GM18511 (cell line): Measurements from ENCODE around the gene CCDC80.
"Not testable (repeated sequence)": the region's sequence is repeated elsewhere in the genome, so short reads cannot be mapped to it uniquely, and the experiment has no call there.

Experiments
- ATAC-seq: cut with Tn5 transposase; IDR thresholded peaks from one replicate; pipeline ENCODE4 v1.9.1; 2021; ENCODE audit warnings: mild to moderate bottlenecking, moderate library complexity; ENCODE audit not compliant: unreplicated experiment

Gene CCDC80

DNA sequence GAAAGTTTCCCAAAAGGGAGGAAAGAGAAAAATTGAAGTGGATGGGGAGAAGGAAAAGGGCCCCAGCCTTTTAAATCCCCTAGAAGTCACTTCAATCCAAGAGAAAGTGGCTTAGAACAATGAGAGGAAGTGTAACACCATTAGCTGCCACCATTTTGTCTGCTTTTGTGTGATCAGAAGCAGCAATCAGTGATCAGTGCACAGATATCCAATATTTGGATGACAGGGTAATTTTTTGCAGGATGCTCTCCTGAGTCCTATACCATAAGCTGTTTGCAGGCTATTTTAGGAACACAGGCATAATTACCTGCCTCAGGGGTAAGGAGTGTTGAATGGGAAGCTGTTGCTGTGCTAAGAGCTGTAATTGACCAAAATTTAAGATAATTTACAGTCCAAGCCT is 47.7 kb downstream of the CCDC80 start:
- ATAC-seq = no peak

DNA sequence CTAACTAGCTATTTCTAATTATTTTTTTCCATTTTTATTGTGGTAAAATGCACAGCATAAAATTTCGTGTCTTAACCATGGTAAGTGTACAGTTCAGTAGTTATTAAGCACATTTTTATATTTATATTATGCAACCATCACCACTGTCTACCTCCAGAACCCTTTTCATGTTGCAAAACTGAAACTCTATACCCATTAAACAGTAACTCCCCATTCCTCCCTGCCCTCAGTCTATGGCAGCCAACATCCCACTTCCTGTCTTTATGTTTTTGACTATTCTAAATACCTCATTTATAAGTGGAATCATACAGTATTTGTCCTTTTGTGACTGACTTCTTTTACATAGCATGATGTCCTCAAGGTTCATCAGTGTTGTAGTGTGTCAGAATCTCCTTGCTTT is 53.6 kb downstream of the CCDC80 start:
- ATAC-seq = no peak

DNA sequence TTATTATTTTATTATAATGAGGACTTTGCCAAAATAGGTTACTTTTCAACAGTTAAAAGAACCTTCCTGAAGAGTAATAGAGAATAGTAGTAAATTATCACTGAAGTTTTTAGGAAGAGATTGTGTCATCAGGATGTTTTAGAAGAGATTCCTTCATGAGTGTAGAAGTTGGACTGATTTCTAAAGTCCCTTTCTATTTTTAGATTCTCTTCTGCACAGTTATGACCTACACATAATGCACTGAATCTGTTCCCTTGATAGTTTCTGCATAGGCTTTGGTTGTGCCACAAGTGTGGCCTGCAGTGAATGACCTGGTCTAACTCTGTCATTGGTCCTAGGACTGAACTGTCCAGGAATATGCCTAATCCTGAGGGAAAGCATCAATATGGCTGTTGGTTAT is 55.2 kb downstream of the CCDC80 start:
- ATAC-seq = no peak

DNA sequence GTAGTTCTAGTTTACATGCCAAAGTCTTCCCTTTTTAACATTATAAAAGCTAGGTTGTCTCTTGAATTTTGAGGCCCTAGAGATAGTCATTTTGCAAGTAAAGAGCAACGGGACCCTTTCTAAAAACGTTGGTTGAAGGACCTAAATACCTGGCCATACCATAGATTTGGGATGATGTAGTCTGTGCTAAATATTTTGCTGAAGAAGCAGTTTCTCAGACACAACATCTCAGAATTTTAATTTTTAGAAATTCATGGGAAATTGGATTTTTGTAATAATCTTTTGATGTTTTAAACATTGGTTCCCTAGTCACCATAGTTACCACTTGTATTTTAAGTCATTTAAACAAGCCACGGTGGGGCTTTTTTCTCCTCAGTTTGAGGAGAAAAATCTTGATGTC is 57.8 kb downstream of the CCDC80 start:
- no peak for ATAC-seq

DNA sequence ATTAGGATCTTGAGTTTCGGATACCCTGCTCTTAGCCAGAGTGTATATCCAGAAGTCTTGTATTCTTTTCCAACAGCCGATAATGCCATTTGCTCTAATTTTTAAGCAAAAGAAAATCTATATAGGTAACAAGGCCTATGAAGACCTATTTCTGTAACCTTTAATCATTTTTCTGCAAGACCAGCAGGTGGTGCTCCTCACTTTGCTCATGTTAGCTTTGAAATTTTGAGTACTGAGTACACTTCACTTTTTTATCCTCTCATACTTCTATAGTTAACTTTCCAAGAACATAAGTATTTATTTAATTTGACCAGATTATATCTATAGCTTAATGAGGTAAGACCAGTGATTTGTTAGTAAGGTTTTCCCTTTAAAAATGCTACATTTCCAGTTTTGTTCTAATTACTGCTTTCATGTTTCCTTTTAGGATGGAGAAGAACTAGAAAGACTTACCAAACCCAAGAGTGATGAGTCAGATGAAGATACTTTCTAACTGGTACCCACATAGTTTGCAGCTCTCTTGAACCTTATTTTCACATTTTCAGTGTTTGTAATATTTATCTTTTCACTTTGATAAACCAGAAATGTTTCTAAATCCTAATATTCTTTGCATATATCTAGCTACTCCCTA is 58.6 kb downstream of the CCDC80 start:
- ATAC-seq = peak; percentile 62

DNA sequence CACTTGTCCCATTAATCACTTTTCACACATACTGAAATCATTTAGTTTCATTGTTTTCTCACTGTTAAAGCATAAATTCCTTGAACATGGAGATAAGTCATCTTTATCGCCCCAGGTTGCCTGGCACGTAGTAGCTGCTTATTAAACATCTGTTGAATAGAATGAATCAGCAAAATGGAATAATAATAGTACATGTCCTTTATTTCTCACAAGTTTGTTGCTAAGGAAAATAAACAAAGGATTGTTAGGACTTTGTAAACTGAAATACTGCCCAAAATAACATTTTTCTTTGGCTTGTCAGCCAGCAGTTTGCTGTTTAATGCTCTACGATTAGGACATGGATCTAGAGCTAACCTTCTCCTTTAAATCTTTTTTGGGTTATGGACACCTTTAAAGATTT is 61.2 kb downstream of the CCDC80 start:
- ATAC-seq = no peak

DNA sequence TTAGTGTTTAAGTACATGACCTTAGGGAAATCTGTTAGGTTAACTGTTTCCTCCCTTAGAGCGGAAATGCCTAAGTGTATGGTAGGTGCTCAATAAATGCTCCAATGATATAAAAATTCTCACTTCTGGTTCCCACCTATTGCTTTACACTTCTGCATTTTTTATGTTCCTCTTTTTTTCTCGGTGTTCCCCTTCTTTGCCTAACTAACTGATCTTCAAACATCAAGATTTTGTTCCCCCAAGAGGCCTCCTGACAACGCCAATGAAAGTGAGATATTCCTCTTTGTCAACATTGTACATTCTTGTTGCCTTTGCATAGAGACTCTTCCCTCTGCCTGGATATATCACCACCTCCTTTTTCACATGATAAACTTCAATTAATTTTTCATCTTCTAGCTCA is 61.7 kb downstream of the CCDC80 start:
- no peak for ATAC-seq

DNA sequence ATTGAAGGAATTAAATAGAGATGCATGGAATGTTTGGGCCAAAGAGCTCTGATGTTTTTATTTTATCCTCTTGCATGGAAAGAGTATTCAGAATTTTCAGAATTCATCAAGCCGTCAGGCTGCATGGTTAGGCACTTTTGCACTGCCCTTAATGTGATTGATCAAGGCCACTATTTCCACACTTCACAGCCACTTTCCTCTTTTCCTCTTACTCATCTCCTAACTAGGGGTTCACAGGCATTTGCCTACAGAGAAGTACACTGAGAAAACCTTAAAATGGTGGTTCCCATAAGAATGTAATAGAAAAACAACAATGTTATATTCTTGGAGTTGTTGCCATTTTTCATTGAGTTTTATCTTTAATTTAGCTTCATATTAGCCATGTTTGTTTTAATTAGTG is 68.2 kb downstream of the CCDC80 start:
- no peak for ATAC-seq

DNA sequence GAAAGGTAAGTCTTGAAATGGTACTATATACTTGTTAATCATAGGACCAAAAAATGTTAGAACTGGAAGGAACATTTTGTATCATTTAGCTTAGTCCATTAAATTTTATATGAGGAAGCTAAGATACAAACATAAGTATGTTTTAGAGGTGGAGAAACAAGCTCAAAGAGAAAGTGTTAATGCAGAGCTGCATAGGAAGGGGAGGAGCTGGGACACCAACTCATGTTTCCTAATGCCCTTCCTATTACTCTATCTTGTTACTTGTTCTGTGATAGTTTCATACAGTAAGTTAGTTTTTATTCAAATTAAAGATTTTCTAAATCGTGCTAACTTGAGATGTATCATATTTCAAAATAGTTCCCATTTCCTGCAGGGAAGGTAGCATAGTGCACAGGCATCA is 71.7 kb downstream of the CCDC80 start:
- no peak for ATAC-seq

DNA sequence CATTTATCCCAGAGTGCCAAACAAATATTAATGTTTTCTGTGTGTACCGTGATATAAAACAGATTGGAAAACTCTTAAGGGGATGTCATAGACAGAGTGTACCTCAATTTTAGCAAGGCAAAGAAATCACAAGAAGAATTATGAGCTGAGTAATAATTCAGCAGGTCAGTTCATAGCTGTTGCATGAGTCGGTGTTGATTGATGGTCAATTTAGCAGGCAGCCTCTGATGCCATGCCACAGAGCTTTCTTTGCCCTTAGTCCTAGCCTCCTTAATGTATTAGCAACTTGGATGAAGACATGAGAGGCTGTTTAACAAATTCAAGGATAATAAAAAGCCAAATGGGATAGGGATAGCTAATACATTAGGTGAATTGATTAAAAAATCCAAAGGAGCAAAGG is 72.3 kb downstream of the CCDC80 start:
- ATAC-seq = no peak

DNA sequence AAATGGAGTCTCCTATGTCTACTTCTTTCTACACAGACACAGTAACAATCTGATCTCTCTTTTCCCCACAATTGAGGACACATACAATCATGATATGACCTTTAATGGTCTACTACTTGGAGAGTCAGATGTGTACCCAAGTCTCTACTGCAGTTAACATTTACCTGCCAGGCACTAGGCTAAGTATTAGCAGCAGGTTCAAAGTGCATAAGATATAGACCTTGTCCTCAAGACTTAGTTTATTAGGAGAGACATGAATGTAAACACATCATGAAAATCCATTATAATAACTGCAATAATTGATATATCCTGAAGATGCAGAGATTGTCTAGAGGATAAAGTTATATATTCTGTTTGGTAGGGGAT is 76.0 kb downstream of the CCDC80 start:
- no peak for ATAC-seq

DNA sequence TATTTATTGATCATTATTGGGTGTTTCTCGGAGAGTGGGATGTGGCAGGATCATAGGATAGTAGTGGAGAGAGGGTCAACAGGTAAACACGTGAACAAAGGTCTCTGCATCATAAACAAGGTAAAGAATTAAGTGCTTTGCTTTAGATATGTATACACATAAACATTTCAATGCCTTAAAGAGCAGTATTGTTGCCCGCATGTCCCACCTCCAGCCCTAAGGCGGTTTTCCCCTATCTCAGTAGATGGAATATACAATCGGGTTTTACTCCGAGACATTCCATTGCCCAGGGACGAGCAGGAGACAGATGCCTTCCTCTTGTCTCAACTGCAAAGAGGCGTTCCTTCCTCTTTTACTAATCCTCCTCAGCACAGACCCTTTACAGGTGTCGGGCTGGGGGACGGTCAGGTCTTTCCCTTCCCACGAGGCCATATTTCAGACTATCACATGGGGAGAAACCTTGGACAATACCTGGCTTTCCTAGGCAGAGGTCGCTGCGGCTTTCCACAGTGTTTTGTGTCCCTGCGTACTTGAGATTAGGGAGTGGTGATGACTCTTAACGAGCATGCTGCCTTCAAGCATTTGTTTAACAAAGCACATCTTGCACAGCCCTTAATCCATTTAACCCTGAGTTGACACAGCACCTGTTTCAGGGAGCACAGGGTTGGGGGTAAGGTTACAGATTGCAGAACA is 76.5 kb downstream of the CCDC80 start:
- not testable (repeated sequence) for ATAC-seq

DNA sequence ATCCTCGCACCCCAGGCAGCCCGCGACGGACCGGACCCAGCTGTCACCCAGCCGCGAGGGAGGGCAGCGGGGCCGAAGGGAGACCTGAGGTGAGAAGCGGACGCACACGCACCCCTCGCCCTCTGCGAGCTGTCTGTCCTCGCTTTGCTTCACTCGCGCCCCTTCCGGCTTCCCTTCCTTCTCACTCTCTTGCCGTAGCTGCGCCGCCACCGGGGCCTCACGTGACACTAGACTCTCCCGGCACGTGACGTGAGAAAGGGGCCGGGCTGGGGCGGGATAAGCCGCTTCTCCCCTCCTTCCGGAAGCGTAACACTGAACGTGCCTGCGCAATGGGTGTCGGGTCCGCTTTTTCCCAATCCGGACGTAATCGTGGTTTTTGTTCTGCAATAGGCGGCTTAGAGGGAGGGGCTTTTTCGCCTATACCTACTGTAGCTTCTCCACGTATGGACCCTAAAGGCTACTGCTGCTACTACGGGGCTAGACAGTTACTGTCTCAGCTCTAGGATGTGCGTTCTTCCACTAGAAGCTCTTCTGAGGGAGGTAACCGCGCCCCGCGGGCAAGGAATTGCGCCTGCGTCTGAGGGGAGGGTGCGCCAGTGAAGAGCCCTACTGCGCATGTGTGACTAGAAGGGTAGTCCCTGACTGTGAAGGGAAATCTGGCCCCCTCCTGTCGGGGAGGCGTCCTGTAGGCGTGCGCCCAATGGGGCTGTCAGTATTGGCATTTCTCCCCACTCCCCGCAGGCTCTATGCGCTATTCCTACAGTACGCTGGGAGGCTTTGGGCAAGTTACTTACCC is 79.0 kb downstream of the CCDC80 start, which contains the start of the genes ATG3 and SLC35A5:
Gene ATG3 (minus strand): TSS at position 229 of the 796 bp plus-strand sequence. CDS start 434 bp downstream, outside the sequence.
Gene SLC35A5 (plus strand): TSS at position 312 of the 796 bp plus-strand sequence. CDS start 1,359 bp downstream, outside the sequence.
- peak; percentile 84 for ATAC-seq

DNA sequence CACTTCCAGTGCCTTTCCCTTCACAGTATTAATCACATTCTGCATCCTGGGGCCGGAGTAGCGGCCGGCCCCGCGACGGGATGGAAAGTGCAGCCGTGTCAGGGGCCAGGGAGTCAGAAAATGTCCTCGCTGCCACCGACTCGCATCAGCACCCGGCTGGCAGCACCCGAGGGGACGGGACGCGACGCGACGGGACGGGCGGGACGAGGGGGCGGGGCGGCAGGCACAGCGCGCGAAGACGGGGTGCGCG is 79.5 kb downstream of the CCDC80 start:
- peak; percentile 59 for ATAC-seq

DNA sequence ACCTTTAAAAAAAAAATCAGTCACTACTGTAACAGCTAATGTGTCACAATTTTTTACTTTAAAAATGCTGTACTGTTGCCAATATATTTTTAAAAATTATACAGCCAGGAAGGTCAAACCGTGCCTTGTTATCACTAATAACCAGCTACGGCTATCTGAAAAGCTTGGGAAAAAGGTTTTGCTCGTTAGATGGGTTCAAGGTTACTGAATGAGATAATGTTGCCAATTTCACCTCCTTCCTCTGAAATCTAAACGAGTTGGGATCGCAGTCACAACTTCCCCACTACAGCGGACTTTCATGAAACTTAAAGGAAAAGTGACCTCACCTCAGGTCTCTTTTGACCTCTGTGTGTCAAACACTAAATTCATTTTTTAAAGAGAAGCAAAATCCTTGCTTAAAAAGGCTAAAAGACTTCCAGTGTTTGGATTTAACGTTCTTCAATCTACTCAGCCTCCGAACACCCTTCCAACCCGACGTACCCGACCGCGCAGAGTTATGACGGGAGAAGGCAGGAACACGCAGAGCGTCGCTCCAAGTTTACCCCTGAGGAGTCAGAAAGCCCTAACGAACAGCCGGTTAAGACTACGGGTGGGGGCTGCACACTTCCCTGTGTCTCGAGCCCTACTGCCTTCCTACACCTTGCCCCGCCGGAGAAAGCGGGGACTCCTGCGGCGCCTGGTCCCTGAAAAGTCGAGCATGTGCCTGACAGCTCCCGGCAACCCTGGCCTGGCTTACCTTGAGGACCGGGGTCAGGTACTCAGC is 80.0 kb downstream of the CCDC80 start:
- ATAC-seq = peak; percentile 39

DNA sequence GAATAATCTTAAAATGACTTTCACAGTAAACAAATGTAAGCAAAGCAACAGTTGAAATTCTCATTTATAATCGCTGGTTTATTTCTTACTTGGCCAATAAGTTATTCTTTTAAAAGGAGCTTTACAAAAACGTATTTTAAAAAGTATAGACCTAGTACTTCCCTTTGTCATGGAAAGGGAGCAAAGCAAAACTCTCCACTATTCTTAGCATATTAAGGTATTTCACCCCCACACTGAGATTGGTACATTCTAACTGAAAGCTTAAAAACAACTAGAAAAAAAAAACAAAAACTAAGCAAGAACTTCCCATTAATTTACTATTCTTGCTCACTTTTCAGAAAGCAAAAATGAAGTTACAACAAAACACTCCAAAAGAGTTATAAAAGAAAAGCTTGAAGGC is 80.6 kb downstream of the CCDC80 start:
- ATAC-seq = no peak

DNA sequence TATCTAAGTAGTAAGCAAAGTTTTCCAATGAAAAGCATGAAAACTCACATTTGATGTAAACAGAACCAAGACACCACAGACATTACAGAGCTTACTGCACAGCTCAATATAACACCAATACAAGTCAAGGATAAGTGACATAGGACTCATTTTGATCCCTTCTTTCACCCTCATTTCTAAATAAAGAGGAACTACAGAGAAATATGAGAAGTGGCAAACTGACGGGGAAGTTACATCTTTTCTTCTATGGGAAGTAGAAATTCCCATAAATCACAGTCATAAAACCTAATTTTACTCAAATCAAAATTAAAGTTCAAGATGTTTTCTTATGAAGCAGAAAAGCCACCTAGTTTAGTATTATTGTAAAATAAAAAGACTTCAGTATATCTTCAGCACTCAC is 83.0 kb downstream of the CCDC80 start:
- ATAC-seq = no peak

DNA sequence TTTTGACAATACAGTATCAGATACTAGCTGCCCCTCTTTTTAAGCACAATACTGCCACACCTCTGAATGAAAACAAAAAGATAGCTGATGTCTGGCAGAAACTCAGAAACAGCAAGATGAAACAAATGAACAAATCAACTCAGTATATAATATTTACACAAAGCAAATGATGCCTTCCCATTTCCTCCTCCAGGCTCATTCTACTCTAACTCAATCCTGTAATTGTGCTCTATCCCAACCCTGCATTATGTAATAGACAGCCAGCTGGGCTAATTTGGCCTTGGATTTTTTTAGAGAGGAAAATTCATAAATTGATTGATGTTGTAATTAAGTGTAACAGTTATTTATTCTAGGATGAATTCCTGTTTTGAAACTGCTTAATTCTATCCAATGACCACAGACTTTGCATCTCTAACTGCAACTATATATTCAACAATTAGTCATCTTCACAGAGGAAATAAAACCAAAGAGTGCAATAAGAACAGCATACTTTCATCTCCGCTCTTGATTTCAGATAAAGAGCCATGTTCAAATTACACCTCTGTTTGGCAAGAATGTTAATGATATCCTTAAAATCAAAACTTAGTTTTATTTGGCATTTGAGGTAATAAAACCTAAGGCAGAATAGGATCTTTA is 85.3 kb downstream of the CCDC80 start:
- no peak for ATAC-seq

DNA sequence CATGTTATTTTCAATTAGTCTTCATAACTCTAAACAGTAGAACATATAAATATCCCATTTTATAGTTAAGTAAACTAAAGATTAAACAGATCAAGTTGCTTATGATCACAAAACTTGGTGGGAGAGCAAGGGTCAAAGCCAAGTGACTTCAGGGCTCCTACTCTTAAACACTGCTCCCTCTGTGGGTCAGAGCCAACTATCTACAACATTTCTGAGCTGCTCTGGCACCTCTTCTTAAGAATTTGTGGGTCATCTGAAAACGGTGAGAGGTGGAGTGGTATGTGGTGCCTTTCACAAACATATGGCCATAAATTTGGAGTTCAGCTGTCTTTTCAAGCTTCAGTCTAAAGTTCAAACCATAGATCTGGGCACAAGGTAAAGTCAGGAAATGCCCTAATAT is 90.1 kb downstream of the CCDC80 start:
- ATAC-seq = no peak
